Neuronal stem cell (in vitro differentiated cells): ENCODE measurements around the gene FER.
"Not testable (repeated sequence)": the region's sequence is repeated elsewhere in the genome, so short reads cannot be mapped to it uniquely, and the experiment has no call there.

Source experiments
- DNase-seq: peaks from one replicate; pipeline ENCODE4 v3.0.0-alpha.2; 2013; ENCODE audit warnings: low spot score
- H2AFZ ChIP-seq: one replicate; pipeline ENCODE4 v1.6.1; 2013; ENCODE audit warnings: mild to moderate bottlenecking, low read length, inconsistent platforms
- H2AK5ac ChIP-seq: 2 replicates; pipeline ENCODE4 v1.6.1; 2013; ENCODE audit warnings: low read depth, mild to moderate bottlenecking, inconsistent platforms, low read length, moderate library complexity, mixed read lengths
- H2BK120ac ChIP-seq: 2 replicates; pipeline ENCODE4 v1.6.1; 2013; ENCODE audit warnings: low read depth, mild to moderate bottlenecking, inconsistent platforms, low read length, moderate library complexity, mixed read lengths
- H2BK12ac ChIP-seq: one replicate; pipeline ENCODE4 v1.6.1; 2013; ENCODE audit warnings: low read length, inconsistent platforms
- H2BK15ac ChIP-seq: 2 replicates; pipeline ENCODE4 v1.6.1; 2013; ENCODE audit warnings: mild to moderate bottlenecking, low read length, inconsistent platforms, mixed read lengths
- H2BK5ac ChIP-seq: one replicate; pipeline ENCODE4 v1.6.1; 2013; ENCODE audit warnings: inconsistent platforms, mild to moderate bottlenecking, low read length, moderate library complexity
- H3K14ac ChIP-seq: one replicate; pipeline ENCODE4 v1.6.1; 2013; ENCODE audit warnings: low read length, inconsistent platforms
- H3K18ac ChIP-seq: 2 replicates; pipeline ENCODE4 v1.6.1; 2013; ENCODE audit warnings: low read length, inconsistent platforms
- H3K23ac ChIP-seq: 2 replicates; pipeline ENCODE4 v1.6.1; 2013; ENCODE audit warnings: low read depth, mild to moderate bottlenecking, mixed read lengths, low read length, inconsistent platforms; ENCODE audit not compliant: poor library complexity
- H3K27ac ChIP-seq: replicated peaks from 3 replicates; pipeline ENCODE4 v1.5.1; 2013; ENCODE audit warnings: low read length, inconsistent platforms
- H3K27me3 ChIP-seq, 3 experiments: 2 replicates each; pipeline ENCODE4 v1.6.1; 2013; ENCODE audit warnings: low read length in 3 of 3, mild to moderate bottlenecking in 2 of 3, inconsistent platforms in 1 of 3, low read depth in 1 of 3, mixed read lengths in 1 of 3, moderate library complexity in 1 of 3; ENCODE audit not compliant: control insufficient read depth in 3 of 3, insufficient read depth in 3 of 3
- H3K36me3 ChIP-seq, 2 donors: replicated peaks in 1 of 2; 2 replicates each; pipeline ENCODE4 v1.6.1; 2013; ENCODE audit warnings: low read length in 2 of 2; ENCODE audit not compliant: control insufficient read depth in 2 of 2, insufficient read depth in 2 of 2
- H3K4ac ChIP-seq: 2 replicates; pipeline ENCODE4 v1.6.1; 2013; ENCODE audit warnings: inconsistent platforms, mild to moderate bottlenecking, low read length, moderate library complexity
- H3K4me1 ChIP-seq, 2 donors: 1 replicate in 1 of 2; 2 replicates in 1 of 2; pipeline ENCODE4 v1.6.1; 2013; ENCODE audit warnings: low read length in 2 of 2, low read depth in 1 of 2; ENCODE audit not compliant: control insufficient read depth in 2 of 2, insufficient read depth in 1 of 2
- H3K4me2 ChIP-seq: one replicate; pipeline ENCODE4 v1.6.1; 2013; ENCODE audit warnings: mild to moderate bottlenecking, low read length, inconsistent platforms; ENCODE audit not compliant: insufficient read depth, poor library complexity, severe bottlenecking
- H3K4me3 ChIP-seq, 2 donors: 2 replicates each; pipeline ENCODE4 v1.5.1; 2013; ENCODE audit warnings: low read length in 2 of 2, mild to moderate bottlenecking in 2 of 2, inconsistent platforms in 1 of 2, moderate library complexity in 1 of 2
- H3K79me1 ChIP-seq: one replicate; pipeline ENCODE4 v1.6.1; 2013; ENCODE audit warnings: low read depth, mild to moderate bottlenecking, inconsistent platforms, low read length, moderate library complexity
- H3K9ac ChIP-seq: one replicate; pipeline ENCODE4 v1.6.1; 2013; ENCODE audit warnings: mild to moderate bottlenecking, low read depth, low read length, inconsistent platforms; ENCODE audit not compliant: poor library complexity
- H3K9me3 ChIP-seq, 2 donors: replicated peaks in 1 of 2; 2 replicates each; pipeline versions ENCODE3 to v1.6.1; 2013; ENCODE audit warnings: low read length in 2 of 2, mild to moderate bottlenecking in 2 of 2, inconsistent platforms in 1 of 2, low read depth in 1 of 2, mixed read lengths in 1 of 2, moderate library complexity in 1 of 2; ENCODE audit not compliant: control insufficient read depth in 2 of 2, insufficient read depth in 1 of 2
- H4K8ac ChIP-seq: one replicate; pipeline ENCODE4 v1.6.1; 2013; ENCODE audit warnings: low read depth, mild to moderate bottlenecking, inconsistent platforms, low read length, moderate library complexity
- H4K91ac ChIP-seq: one replicate; pipeline ENCODE4 v1.6.1; 2013; ENCODE audit warnings: low read length, low read depth, mild to moderate bottlenecking, inconsistent platforms; ENCODE audit not compliant: poor library complexity
- WGBS, 2 donors: extraction: QIAGEN DNeasy Blood & Tissue Kit; methylation state at CpG; one replicate each; pipeline ENCODE4 v1.1.7; 2013; ENCODE audit warnings: missing lambda C conversion rate in 2 of 2, mixed read lengths in 1 of 2; ENCODE audit not compliant: insufficient read length in 2 of 2, insufficient replicate concordance in 1 of 2; ENCODE audit errors: extremely low coverage in 2 of 2; 5-methylcytosine and 5-hydroxymethylcytosine counted together

FER gene

DNA sequence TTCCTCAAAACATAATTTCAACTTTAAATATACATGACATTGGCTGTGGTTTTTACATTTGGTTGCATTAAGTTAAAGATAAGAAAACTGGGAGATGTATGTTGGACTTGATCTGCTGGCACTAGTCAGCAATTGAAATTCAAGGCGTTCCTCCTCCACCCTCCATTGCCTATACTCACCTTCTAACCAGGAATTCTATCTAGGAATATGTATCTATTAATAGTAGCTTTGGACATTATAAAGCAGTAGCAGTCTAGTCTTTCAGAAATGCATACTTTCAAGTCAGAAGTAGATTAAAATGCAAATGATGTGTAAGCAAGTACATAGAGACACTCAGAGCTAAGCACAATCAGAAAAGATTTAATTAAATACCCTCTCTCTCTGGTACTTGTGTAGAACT is 24.9 kb downstream of the FER start:
- Histone ChIP-seq H3K9me3 (no peaks in the 10 kb centered on the region), H2AK5ac (no peak overlapping the region), H3K9ac (no peak overlapping the region), H3K23ac (no peak overlapping the region), H3K79me1 (no peaks in the 10 kb centered on the region), H2AFZ (no peak overlapping the region), H3K27ac (no peak overlapping the region), H3K4ac (no peak overlapping the region), H3K18ac (no peak overlapping the region), H3K27me3 (no peaks in the 10 kb centered on the region), H3K4me2 (no peak overlapping the region), H2BK120ac (no peak overlapping the region), H3K4me1 (no peaks in the 10 kb centered on the region), H3K14ac (no peak overlapping the region), H3K36me3 (peaks cover 2 to 7% of the 10 kb centered on the region in 2 donors), H4K8ac (no peak overlapping the region), H2BK5ac (no peak overlapping the region), H4K91ac (no peak overlapping the region), H2BK12ac (no peak overlapping the region), H2BK15ac (no peak overlapping the region), H3K4me3 (no peak overlapping the region)
- WGBS, 2 donors = no CpG with 5 or more reads among the region's 1 CpG
- no peak for DNase-seq

GRCh38 chr5:108773330-108773729 is 25.6 kb downstream of the FER start:
- H3K4me3 ChIP-seq = no peak overlapping the region
- H2AK5ac ChIP-seq = no peak overlapping the region
- H3K4me2 ChIP-seq = no peak overlapping the region
- no peak overlapping the region for H3K9ac ChIP-seq
- H3K36me3 ChIP-seq = peaks cover 2 to 6% of the 10 kb centered on the region in 2 donors
- no peak overlapping the region for H4K8ac ChIP-seq
- no peak overlapping the region for H2BK15ac ChIP-seq
- H2BK120ac ChIP-seq = no peak overlapping the region
- no peaks in the 10 kb centered on the region for H3K4me1 ChIP-seq
- H3K9me3 ChIP-seq = no peaks in the 10 kb centered on the region
- H3K27ac ChIP-seq = no peak overlapping the region
- H3K18ac ChIP-seq = no peak overlapping the region
- no peak overlapping the region for H3K14ac ChIP-seq
- H2BK5ac ChIP-seq = no peak overlapping the region
- no peak for DNase-seq
- H2BK12ac ChIP-seq = no peak overlapping the region
- H3K79me1 ChIP-seq = no peaks in the 10 kb centered on the region
- no peaks in the 10 kb centered on the region for H3K27me3 ChIP-seq
- H2AFZ ChIP-seq = no peak overlapping the region
- no peak overlapping the region for H4K91ac ChIP-seq
- H3K23ac ChIP-seq = no peak overlapping the region
- H3K4ac ChIP-seq = no peak overlapping the region
- no CpG with 5 or more reads among the region's 2 CpGs for WGBS, 2 donors

DNA sequence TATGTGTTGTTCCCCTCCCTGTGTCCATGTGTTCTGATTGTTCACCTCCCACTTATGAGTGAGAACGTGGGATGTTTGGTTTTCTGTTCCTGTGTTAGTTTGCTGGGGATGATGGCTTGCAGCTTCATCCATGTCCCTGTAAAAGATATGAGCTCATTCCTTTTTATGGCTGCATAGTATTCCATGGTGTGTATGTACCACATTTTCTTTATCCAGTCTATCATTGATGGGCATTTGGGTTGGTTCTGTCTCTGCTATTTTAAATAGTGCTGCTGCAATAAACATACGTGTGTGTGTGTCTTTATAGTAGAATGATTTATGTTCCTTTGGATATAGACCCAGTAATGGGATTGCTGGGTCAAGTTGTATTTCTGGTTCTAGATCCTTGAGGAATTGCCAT is 26.4 kb downstream of the FER start:
- not testable (repeated sequence) for H4K8ac ChIP-seq, H2AK5ac ChIP-seq, H3K4ac ChIP-seq, H3K4me3 ChIP-seq, H2BK120ac ChIP-seq, H3K27ac ChIP-seq, H3K27me3 ChIP-seq, H3K36me3 ChIP-seq, H3K14ac ChIP-seq, H2BK5ac ChIP-seq, H3K9ac ChIP-seq, H4K91ac ChIP-seq, H3K18ac ChIP-seq, H3K79me1 ChIP-seq, H2BK12ac ChIP-seq, H2BK15ac ChIP-seq, H3K4me1 ChIP-seq, H2AFZ ChIP-seq, DNase-seq, H3K9me3 ChIP-seq, H3K23ac ChIP-seq, H3K4me2 ChIP-seq
- WGBS, 2 donors = no CpG with 5 or more reads among the region's 2 CpGs

GRCh38 chr5:108777582-108777981 is 29.9 kb downstream of the FER start:
- not testable (repeated sequence) for H2BK12ac ChIP-seq, H2AFZ ChIP-seq, H3K79me1 ChIP-seq, H3K23ac ChIP-seq, H2BK15ac ChIP-seq, H3K9me3 ChIP-seq, H3K27me3 ChIP-seq, H3K27ac ChIP-seq, H3K4me3 ChIP-seq, H4K91ac ChIP-seq, H2BK120ac ChIP-seq, H3K14ac ChIP-seq, H3K9ac ChIP-seq, H3K4me1 ChIP-seq, H3K4ac ChIP-seq, H2BK5ac ChIP-seq, H3K36me3 ChIP-seq, H3K18ac ChIP-seq, H3K4me2 ChIP-seq, H2AK5ac ChIP-seq, H4K8ac ChIP-seq, DNase-seq
- no CpG with 5 or more reads among the region's 3 CpGs for WGBS, 2 donors
